ENCODE measurements around the gene MEIOC. TPM values are rescaled to one million over a fixed set of nuclear protein-coding genes. Genes with fewer than 3 reads are reported as not detected.
"Not testable (repeated sequence)": the region's sequence is repeated elsewhere in the genome, so short reads cannot be mapped to it uniquely, and the experiment has no call there.

The MEIOC gene
- total RNA-seq, 1 donor from 2014 or later, result not detected

- no peak for DNase-seq (ENCODE audit: low read depth, low spot score)
These were observed 8.5 kb upstream of the MEIOC start for GRCh38 chr17:44647736-44648135.

GRCh38 chr17:44648963-44649362 is 7.3 kb upstream of the MEIOC start:
- no peak for DNase-seq (ENCODE audit: low read depth, low spot score)

GRCh38 chr17:44651228-44651627 is 5.0 kb upstream of the MEIOC start:
- no peak for DNase-seq (ENCODE audit: low read depth, low spot score)

- DNase-seq (ENCODE audit: low read depth, low spot score), result no peak
These were observed 3.5 kb upstream of the MEIOC start for GRCh38 chr17:44652727-44653126.

- no peak for DNase-seq (ENCODE audit: low read depth, low spot score)
These were observed 2.9 kb upstream of the MEIOC start for GRCh38 chr17:44653384-44653783.

GRCh38 chr17:44653954-44654353 is 2.3 kb upstream of the MEIOC start:
- DNase-seq (ENCODE audit: low read depth, low spot score), result no peak

GRCh38 chr17:44661835-44662234 is 5.6 kb downstream of the MEIOC start:
- DNase-seq (ENCODE audit: low read depth, low spot score), result no peak

- DNase-seq (ENCODE audit: low read depth, low spot score), result no peak
These were observed 6.8 kb downstream of the MEIOC start for GRCh38 chr17:44663095-44663494.

- DNase-seq (ENCODE audit: low read depth, low spot score), result no peak
These were observed 8.6 kb downstream of the MEIOC start for GRCh38 chr17:44664867-44665266.

GRCh38 chr17:44666006-44666405 is 9.7 kb downstream of the MEIOC start:
- DNase-seq (ENCODE audit: low read depth, low spot score), result no peak

- no peak for DNase-seq (ENCODE audit: low read depth, low spot score)
These were observed 16.3 kb downstream of the MEIOC start for GRCh38 chr17:44672479-44673093.

- no peak for DNase-seq (ENCODE audit: low read depth, low spot score)
These were observed 17.6 kb downstream of the MEIOC start for GRCh38 chr17:44673893-44674292.

- peak; percentile 20 for DNase-seq (ENCODE audit: low read depth, low spot score)
These were observed 20.9 kb downstream of the MEIOC start for GRCh38 chr17:44677136-44677535.

GRCh38 chr17:44683303-44683702 is 27.0 kb downstream of the MEIOC start:
- not testable (repeated sequence) for DNase-seq (ENCODE audit: low read depth, low spot score)

GRCh38 chr17:44687756-44688155 is 31.5 kb downstream of the MEIOC start:
- DNase-seq (ENCODE audit: low read depth, low spot score), result no peak

- no peak for DNase-seq (ENCODE audit: low read depth, low spot score)
These were observed 31.9 kb downstream of the MEIOC start for GRCh38 chr17:44688200-44688599.

- DNase-seq (ENCODE audit: low read depth, low spot score), result no peak
These were observed 32.6 kb downstream of the MEIOC start for GRCh38 chr17:44688675-44689476.

- peak; percentile 74 for DNase-seq (ENCODE audit: low read depth, low spot score)
These were observed 33.4 kb downstream of the MEIOC start, which contains the start of gene CCDC43 for GRCh38 chr17:44689477-44690217. CCDC43 (minus strand) TSS chr17:44689776; CDS start chr17:44689753, 23 bp downstream.

- not testable (repeated sequence) for DNase-seq (ENCODE audit: low read depth, low spot score)
These were observed 34.6 kb downstream of the MEIOC start for GRCh38 chr17:44690746-44691306.

- DNase-seq (ENCODE audit: low read depth, low spot score), result no peak
These were observed 37.3 kb downstream of the MEIOC start for GRCh38 chr17:44693609-44694008.

- not testable (repeated sequence) for DNase-seq (ENCODE audit: low read depth, low spot score)
These were observed 44.0 kb downstream of the MEIOC start for GRCh38 chr17:44700288-44700687.

All from pulmonary artery endothelial cell (primary cell).